PC-9 (cell line): ENCODE results near the gene LTBP3.

Experiments
- EZH2 ChIP-seq: fragments of 200-600 bp; sonication (generic); IDR thresholded peaks from 2 replicates; pipeline ENCODE4 v1.8.0; 2017; ENCODE audit warnings: antibody characterized with exemption, low read depth
- TF ChIP-seq, protein P1 (sequence below): fragments of 200-600 bp; sonication (generic); conservative IDR thresholded peaks from 2 replicates; pipeline ENCODE4 v1.6.1; 2017; ENCODE audit warnings: mixed run types, antibody characterized with exemption, mild to moderate bottlenecking, moderate library complexity

GRCh38 chr11:65589444-65590239 is 31.5 kb upstream of the LTBP3 start:
- TF ChIP-seq, protein P1, sequence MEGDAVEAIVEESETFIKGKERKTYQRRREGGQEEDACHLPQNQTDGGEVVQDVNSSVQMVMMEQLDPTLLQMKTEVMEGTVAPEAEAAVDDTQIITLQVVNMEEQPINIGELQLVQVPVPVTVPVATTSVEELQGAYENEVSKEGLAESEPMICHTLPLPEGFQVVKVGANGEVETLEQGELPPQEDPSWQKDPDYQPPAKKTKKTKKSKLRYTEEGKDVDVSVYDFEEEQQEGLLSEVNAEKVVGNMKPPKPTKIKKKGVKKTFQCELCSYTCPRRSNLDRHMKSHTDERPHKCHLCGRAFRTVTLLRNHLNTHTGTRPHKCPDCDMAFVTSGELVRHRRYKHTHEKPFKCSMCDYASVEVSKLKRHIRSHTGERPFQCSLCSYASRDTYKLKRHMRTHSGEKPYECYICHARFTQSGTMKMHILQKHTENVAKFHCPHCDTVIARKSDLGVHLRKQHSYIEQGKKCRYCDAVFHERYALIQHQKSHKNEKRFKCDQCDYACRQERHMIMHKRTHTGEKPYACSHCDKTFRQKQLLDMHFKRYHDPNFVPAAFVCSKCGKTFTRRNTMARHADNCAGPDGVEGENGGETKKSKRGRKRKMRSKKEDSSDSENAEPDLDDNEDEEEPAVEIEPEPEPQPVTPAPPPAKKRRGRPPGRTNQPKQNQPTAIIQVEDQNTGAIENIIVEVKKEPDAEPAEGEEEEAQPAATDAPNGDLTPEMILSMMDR: no peak
- no peak for TF ChIP-seq EZH2
